ENCODE data around the gene C14orf132. TPM values are rescaled to one million over a fixed set of nuclear protein-coding genes. Genes with fewer than 3 reads are reported as not detected.
A peak's percentile ranks its signal among the peaks of the same experiment; 100 is the strongest.

Gene C14orf132
- total RNA-seq, 2 donors from 2014 or later = 1.3 to 2.8 TPM

DNA sequence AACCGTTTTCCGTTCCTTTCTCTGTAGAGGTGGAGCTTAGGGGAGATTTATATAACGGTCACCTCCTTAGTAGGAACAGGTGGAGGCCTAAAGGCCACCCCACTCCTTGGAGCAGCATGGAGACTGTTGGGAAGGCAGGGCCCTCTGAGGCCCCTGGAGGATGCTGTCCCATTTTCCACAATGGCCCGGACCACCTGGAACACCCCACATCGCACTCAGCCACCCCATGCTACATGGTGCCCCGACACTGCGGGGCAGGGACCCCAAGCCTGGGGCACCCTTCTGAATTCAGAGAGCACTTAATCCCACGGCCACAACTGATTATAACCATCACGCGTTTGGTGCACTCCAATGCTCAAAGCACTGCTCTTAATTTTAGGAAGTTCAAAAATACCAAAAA, 41.4 kb downstream of the C14orf132 start:
- H3K4me1 Mint-ChIP-seq = no peaks in the 10 kb centered on the region
- no peaks in the 10 kb centered on the region for H3K9me3 Mint-ChIP-seq
- no peak for ATAC-seq (replicated peaks)
- no peak overlapping the region for H3K27ac Mint-ChIP-seq
- peaks cover 7% of the 10 kb centered on the region for H3K27me3 Mint-ChIP-seq
- no peaks in the 10 kb centered on the region for H3K36me3 Mint-ChIP-seq (ENCODE audit: low read depth)
- no peak overlapping the region for H3K4me3 Mint-ChIP-seq

- no peak for ATAC-seq (replicated peaks)
- H3K4me3 Mint-ChIP-seq = no peak overlapping the region
- H3K27me3 Mint-ChIP-seq = peaks cover 4% of the 10 kb centered on the region
- no peaks in the 10 kb centered on the region for H3K9me3 Mint-ChIP-seq
- no peaks in the 10 kb centered on the region for H3K36me3 Mint-ChIP-seq (ENCODE audit: low read depth)
- no peak overlapping the region for H3K27ac Mint-ChIP-seq
- H3K4me1 Mint-ChIP-seq = no peaks in the 10 kb centered on the region
These were observed 42.1 kb downstream of the C14orf132 start for GRCh38 chr14:96081224-96081623.

DNA sequence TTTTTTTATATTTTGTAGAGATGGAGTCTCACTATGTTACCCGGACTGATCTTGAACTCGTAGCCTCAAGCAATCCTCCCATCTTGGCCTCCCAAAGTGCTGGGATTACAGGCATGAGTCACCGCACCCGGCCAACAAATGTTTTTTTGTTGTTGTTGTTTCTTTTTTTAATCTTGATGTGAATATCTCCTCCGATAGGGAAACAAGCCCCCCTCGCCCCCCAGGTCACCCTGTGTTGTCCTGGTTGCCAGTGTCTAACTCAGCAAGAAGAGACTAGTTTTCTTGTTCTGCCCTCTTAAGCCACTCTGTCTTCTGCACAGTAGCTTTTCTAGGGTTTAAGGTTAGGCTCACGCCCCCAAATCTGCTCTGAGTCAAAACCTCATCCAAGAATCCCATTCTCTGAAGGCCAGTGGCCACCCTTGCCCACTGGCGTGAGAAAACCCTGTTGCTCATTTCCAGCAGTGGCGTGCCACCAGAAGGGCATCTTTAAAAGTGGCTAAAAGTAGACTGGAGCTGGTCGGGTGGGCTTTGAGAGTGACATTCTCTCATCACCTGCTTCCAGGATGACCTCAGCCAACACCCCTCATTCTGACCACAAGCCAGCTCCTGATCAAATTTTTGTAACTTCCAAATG, 42.7 kb downstream of the C14orf132 start:
- Mint-ChIP-seq H3K27me3 (peaks cover 3% of the 10 kb centered on the region), H3K4me1 (no peaks in the 10 kb centered on the region), H3K27ac (no peak overlapping the region), H3K4me3 (no peak overlapping the region), H3K36me3 (ENCODE audit: low read depth) (no peaks in the 10 kb centered on the region), H3K9me3 (no peaks in the 10 kb centered on the region)
- ATAC-seq (replicated peaks) = no peak

GRCh38 chr14:96082420-96083300, 43.5 kb downstream of the C14orf132 start:
- H3K27ac Mint-ChIP-seq = no peak overlapping the region
- no peaks in the 10 kb centered on the region for H3K4me1 Mint-ChIP-seq
- H3K4me3 Mint-ChIP-seq = no peak overlapping the region
- H3K9me3 Mint-ChIP-seq = no peaks in the 10 kb centered on the region
- ATAC-seq (replicated peaks) = no peak
- H3K36me3 Mint-ChIP-seq (ENCODE audit: low read depth) = no peaks in the 10 kb centered on the region
- H3K27me3 Mint-ChIP-seq = peaks cover 3% of the 10 kb centered on the region

GRCh38 chr14:96083667-96084320, 44.6 kb downstream of the C14orf132 start:
- peak; percentile 45 for ATAC-seq (replicated peaks)
- Mint-ChIP-seq H3K4me3 (no peak overlapping the region), H3K27me3 (peaks cover 3% of the 10 kb centered on the region), H3K27ac (no peak overlapping the region), H3K9me3 (no peaks in the 10 kb centered on the region), H3K4me1 (no peaks in the 10 kb centered on the region), H3K36me3 (ENCODE audit: low read depth) (no peaks in the 10 kb centered on the region)

GRCh38 chr14:96084796-96085195, 45.6 kb downstream of the C14orf132 start:
- Mint-ChIP-seq H3K4me1 (no peaks in the 10 kb centered on the region), H3K4me3 (no peak overlapping the region), H3K27me3 (peaks cover 3% of the 10 kb centered on the region), H3K36me3 (ENCODE audit: low read depth) (no peaks in the 10 kb centered on the region), H3K27ac (no peak overlapping the region), H3K9me3 (no peaks in the 10 kb centered on the region)
- ATAC-seq (replicated peaks) = no peak

- no peak for ATAC-seq (replicated peaks)
- Mint-ChIP-seq H3K4me3 (no peak overlapping the region), H3K9me3 (no peaks in the 10 kb centered on the region), H3K4me1 (no peaks in the 10 kb centered on the region), H3K27ac (no peak overlapping the region), H3K27me3 (peaks cover 3% of the 10 kb centered on the region), H3K36me3 (ENCODE audit: low read depth) (no peaks in the 10 kb centered on the region)
These were observed 46.2 kb downstream of the C14orf132 start for GRCh38 chr14:96085369-96085768.

GRCh38 chr14:96086032-96086431, 46.9 kb downstream of the C14orf132 start:
- no peak for ATAC-seq (replicated peaks)

DNA sequence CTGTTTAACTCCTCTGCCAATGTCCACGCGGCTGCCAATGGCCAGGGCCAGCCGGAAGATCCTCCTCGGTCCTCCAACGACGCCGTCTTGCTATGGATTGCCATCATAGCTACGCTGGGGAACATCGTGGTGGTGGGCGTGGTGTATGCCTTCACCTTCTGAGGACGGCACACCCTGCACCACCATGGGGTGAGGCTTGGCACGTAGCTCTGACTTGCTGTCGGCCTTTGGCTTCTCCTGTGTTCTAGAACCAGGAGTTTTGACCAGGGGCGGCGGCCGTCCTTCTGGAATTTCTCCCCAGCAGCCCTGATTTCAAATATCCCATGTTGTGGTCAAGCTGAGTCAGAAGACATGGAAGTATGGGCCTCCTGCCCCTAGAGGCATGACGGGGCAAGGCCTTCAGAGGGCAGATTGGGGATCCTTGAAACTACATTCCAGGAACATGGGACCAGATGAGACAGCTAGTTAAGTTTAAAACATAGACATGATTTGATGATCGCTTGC, 47.5 kb downstream of the C14orf132 start:
- Mint-ChIP-seq H3K4me3 (no peak overlapping the region), H3K4me1 (no peaks in the 10 kb centered on the region), H3K27me3 (peaks cover 3% of the 10 kb centered on the region), H3K36me3 (ENCODE audit: low read depth) (no peaks in the 10 kb centered on the region), H3K27ac (no peak overlapping the region), H3K9me3 (no peaks in the 10 kb centered on the region)
- no peak for ATAC-seq (replicated peaks)

More at GRCh38 chr14:96086032-96086431, 46.9 kb downstream of the C14orf132 start:
- no peak overlapping the region for H3K27ac Mint-ChIP-seq
- H3K36me3 Mint-ChIP-seq (ENCODE audit: low read depth) = no peaks in the 10 kb centered on the region
- no peaks in the 10 kb centered on the region for H3K9me3 Mint-ChIP-seq
- H3K4me3 Mint-ChIP-seq = no peak overlapping the region
- peaks cover 3% of the 10 kb centered on the region for H3K27me3 Mint-ChIP-seq
- H3K4me1 Mint-ChIP-seq = no peaks in the 10 kb centered on the region

- H3K4me1 Mint-ChIP-seq = no peaks in the 10 kb centered on the region
- H3K4me3 Mint-ChIP-seq = no peak overlapping the region
- no peaks in the 10 kb centered on the region for H3K36me3 Mint-ChIP-seq (ENCODE audit: low read depth)
- peaks cover 3% of the 10 kb centered on the region for H3K27me3 Mint-ChIP-seq
- no peaks in the 10 kb centered on the region for H3K9me3 Mint-ChIP-seq
- H3K27ac Mint-ChIP-seq = no peak overlapping the region
- ATAC-seq (replicated peaks) = no peak
These were observed 48.9 kb downstream of the C14orf132 start for GRCh38 chr14:96088074-96088473.

DNA sequence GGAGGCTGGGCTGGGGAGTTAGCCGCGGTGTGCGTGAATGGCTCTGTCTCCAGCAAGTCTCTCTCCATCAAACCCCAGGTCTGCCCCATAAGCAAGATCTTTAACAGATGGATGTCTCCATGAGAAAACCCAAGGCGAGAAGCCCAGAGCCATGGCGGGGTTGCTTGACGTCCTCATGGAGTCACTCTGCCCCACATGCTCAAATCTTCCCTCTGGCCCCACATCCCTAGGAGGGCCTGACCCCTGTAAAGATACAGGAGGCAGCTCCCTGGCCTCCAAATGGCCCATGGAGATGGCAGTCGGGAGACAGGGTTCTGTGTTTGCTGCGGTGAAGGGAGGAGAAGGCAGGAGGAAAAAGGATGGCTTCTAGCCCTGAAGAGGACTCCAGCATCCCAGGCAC, 49.3 kb downstream of the C14orf132 start:
- no peak for ATAC-seq (replicated peaks)
- peaks cover 3% of the 10 kb centered on the region for H3K27me3 Mint-ChIP-seq
- H3K4me1 Mint-ChIP-seq = no peaks in the 10 kb centered on the region
- no peak overlapping the region for H3K4me3 Mint-ChIP-seq
- no peaks in the 10 kb centered on the region for H3K36me3 Mint-ChIP-seq (ENCODE audit: low read depth)
- H3K9me3 Mint-ChIP-seq = no peaks in the 10 kb centered on the region
- no peak overlapping the region for H3K27ac Mint-ChIP-seq

DNA sequence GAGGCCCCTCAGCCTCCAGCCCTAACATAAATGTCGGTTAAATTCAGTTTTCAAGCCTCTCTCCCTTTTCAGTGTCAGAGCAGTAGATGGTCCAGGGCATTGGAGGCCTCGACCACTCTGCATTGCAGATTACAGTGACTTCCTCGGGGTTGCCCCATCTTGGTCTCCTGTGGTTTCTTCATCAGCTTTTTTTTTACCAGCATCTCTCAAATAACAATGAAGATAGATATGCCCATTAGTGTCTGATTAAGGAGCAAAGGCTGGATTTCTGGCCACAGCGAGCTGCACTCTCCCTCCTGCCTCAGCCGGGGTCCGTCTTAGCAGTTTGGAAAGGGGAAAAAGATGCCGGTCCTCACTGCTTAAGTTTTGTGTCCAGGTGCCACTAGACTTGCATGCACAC, 49.7 kb downstream of the C14orf132 start:
- Mint-ChIP-seq H3K36me3 (ENCODE audit: low read depth) (no peaks in the 10 kb centered on the region), H3K9me3 (no peaks in the 10 kb centered on the region), H3K27me3 (peaks cover 1% of the 10 kb centered on the region), H3K4me1 (no peaks in the 10 kb centered on the region), H3K27ac (no peak overlapping the region), H3K4me3 (no peak overlapping the region)
- no peak for ATAC-seq (replicated peaks)

DNA sequence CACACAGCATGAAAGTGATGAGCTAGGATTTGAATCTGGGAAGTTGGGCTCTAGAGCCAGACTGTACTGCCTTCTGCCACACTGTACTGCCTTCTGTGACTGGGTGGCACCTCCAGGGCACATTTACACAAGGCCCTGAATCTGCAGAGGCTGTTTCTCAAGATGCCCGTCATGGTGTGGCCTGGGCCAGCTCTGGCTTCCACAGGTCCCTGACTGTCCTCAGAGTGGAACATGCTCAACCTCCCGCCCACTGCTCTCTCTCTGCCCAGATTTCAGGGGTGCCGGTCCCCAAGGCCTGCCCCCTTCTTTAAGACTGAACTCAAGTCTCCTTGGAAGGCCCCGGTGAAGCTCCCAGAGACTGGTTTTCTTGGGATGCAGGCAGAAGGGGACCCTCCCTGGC, 50.2 kb downstream of the C14orf132 start:
- H3K4me3 Mint-ChIP-seq = no peak overlapping the region
- H3K36me3 Mint-ChIP-seq (ENCODE audit: low read depth) = no peaks in the 10 kb centered on the region
- no peak overlapping the region for H3K27ac Mint-ChIP-seq
- no peaks in the 10 kb centered on the region for H3K27me3 Mint-ChIP-seq
- H3K9me3 Mint-ChIP-seq = no peaks in the 10 kb centered on the region
- no peaks in the 10 kb centered on the region for H3K4me1 Mint-ChIP-seq
- no peak for ATAC-seq (replicated peaks)

DNA sequence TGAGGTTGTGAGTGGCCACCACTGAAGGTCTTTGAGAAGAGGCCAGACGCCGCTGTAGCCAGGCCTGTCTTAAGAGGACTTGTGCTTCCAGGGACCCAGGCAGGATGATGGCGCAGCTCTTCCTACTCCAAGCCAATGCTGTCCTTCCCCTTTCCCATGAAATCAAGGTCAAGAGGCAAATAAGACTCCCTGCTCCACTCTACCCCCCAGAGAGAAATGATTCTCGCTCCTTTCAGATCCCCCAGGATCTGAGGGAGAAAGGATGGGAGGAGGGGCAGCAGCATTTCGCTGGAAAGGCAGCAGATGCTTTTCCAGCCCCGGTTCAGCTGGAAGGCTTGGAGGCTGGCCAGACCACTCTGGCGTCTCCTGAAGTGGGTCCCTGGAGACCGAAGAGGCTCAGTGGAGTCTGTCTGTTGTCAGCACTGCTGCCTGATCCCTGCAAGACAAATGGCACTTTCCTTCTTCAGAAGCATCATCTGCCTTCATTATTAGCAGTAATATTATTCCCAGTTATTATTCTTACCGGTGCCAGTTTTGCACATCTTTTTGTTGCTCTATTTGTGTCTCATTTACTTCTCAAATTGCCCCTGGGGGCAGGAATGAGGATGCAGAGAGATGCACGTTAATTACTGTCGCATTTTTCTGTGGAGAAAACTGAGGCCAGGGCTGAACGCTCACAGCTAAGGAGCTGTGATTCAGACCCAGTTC, 51.4 kb downstream of the C14orf132 start:
- Mint-ChIP-seq H3K36me3 (ENCODE audit: low read depth) (no peaks in the 10 kb centered on the region), H3K4me1 (no peaks in the 10 kb centered on the region), H3K4me3 (no peak overlapping the region), H3K27ac (no peak overlapping the region), H3K9me3 (no peaks in the 10 kb centered on the region), H3K27me3 (no peaks in the 10 kb centered on the region)
- no peak for ATAC-seq (replicated peaks)

Measured in activated T-helper 17 cell treated with anti-CD3 and anti-CD28 coated beads, Interleukin-2, amount 50 U/mL, for 72 hours (primary cell).